ENCODE results near the gene FCF1.
"Not testable (repeated sequence)": the region's sequence is repeated elsewhere in the genome, so short reads cannot be mapped to it uniquely, and the experiment has no call there.

Gene FCF1

GRCh38 chr14:74702293-74702692, 10.7 kb upstream of the FCF1 start:
- no peak for DNase-seq (ENCODE audit: low read depth)

GRCh38 chr14:74703043-74703442, 9.9 kb upstream of the FCF1 start:
- no peak for DNase-seq (ENCODE audit: low read depth)

- no peak for DNase-seq (ENCODE audit: low read depth)
Observed at GRCh38 chr14:74704656-74705055, 8.3 kb upstream of the FCF1 start.

- DNase-seq (ENCODE audit: low read depth) = no peak
Observed at GRCh38 chr14:74705613-74706500, 7.1 kb upstream of the FCF1 start.

GRCh38 chr14:74710480-74710879, 2.5 kb upstream of the FCF1 start:
- no peak for DNase-seq (ENCODE audit: low read depth)

GRCh38 chr14:74711651-74712050, 1.3 kb upstream of the FCF1 start:
- no peak for DNase-seq (ENCODE audit: low read depth)

- no peak for DNase-seq (ENCODE audit: low read depth)
Observed at GRCh38 chr14:74713395-74713735, 421 bp downstream of the FCF1 start.

GRCh38 chr14:74720526-74720925, 7.6 kb downstream of the FCF1 start:
- DNase-seq (ENCODE audit: low read depth) = no peak

GRCh38 chr14:74723134-74723533, 10.2 kb downstream of the FCF1 start:
- no peak for DNase-seq (ENCODE audit: low read depth)

- no peak for DNase-seq (ENCODE audit: low read depth)
Observed at GRCh38 chr14:74732387-74732786, 19.4 kb downstream of the FCF1 start.

GRCh38 chr14:74733221-74733620, 20.3 kb downstream of the FCF1 start:
- no peak for DNase-seq (ENCODE audit: low read depth)

- no peak for DNase-seq (ENCODE audit: low read depth)
Observed at GRCh38 chr14:74735125-74735524, 22.2 kb downstream of the FCF1 start.

GRCh38 chr14:74737753-74738325, 24.9 kb downstream of the FCF1 start:
- DNase-seq (ENCODE audit: low read depth) = no peak

GRCh38 chr14:74739293-74740030, 26.5 kb downstream of the FCF1 start:
- DNase-seq (ENCODE audit: low read depth) = no peak

- no peak for DNase-seq (ENCODE audit: low read depth)
Observed at GRCh38 chr14:74747237-74747636, 34.3 kb downstream of the FCF1 start.

GRCh38 chr14:74754157-74754556, 41.2 kb downstream of the FCF1 start:
- no peak for DNase-seq (ENCODE audit: low read depth)

- DNase-seq (ENCODE audit: low read depth) = no peak
Observed at GRCh38 chr14:74754899-74755298, 42.0 kb downstream of the FCF1 start.

- DNase-seq (ENCODE audit: low read depth) = no peak
Observed at GRCh38 chr14:74756326-74756725, 43.4 kb downstream of the FCF1 start.

- not testable (repeated sequence) for DNase-seq (ENCODE audit: low read depth)
Observed at GRCh38 chr14:74758505-74758904, 45.6 kb downstream of the FCF1 start.

GRCh38 chr14:74762917-74763802, 50.2 kb downstream of the FCF1 start, which contains the start of gene YLPM1:
Gene YLPM1, plus strand, starts transcription at chr14:74763316. Its CDS starts 174 bp downstream, at chr14:74763490.
- DNase-seq (ENCODE audit: low read depth) = peak; percentile 89

GRCh38 chr14:74763803-74764531, 51.0 kb downstream of the FCF1 start:
- DNase-seq (ENCODE audit: low read depth) = no peak

Data from stimulated activated CD4-positive, alpha-beta T cell treated with anti-CD3 and anti-CD28 coated beads, Interleukin-2, amount 100 ng/mL, for 4 hours (primary cell).